K562 (cell line): ENCODE data around the gene SLC25A48.

Source experiments
- EHMT2 ChIP-seq: fragments of 450-650 bp; IDR thresholded peaks from 2 replicates; pipeline ENCODE4 v1.6.1; 2018; ENCODE audit warnings: antibody characterized with exemption
- EZH2 ChIP-seq: IDR thresholded peaks from 2 replicates; pipeline ENCODE4 v1.6.1; 2012; ENCODE audit warnings: low read depth, mild to moderate bottlenecking, inconsistent platforms, low read length, borderline replicate concordance
- LARP7 ChIP-seq: fragments of 450-650 bp; IDR thresholded peaks from 2 replicates; pipeline ENCODE4 v1.6.1; 2016
- NFRKB ChIP-seq: fragments of 450-650 bp; IDR thresholded peaks from 2 replicates; pipeline ENCODE4 v1.6.1; 2016; ENCODE audit warnings: low read depth
- PREB ChIP-seq: sonication (generic); formaldehyde crosslinking; IDR thresholded peaks from 2 replicates; pipeline ENCODE4 v1.8.1; 2023; ENCODE audit warnings: mild to moderate bottlenecking, missing genetic modification reagents
- TCFL5 ChIP-seq: fragments of 250-450 bp; sonication (Bioruptor Pico); conservative IDR thresholded peaks from 2 replicates; pipeline ENCODE4 v1.6.1; 2021; ENCODE audit warnings: mild to moderate bottlenecking, moderate library complexity, matching md5 sums
- ZNF263 ChIP-seq: sonication (generic); formaldehyde crosslinking; IDR thresholded peaks from 2 replicates; pipeline ENCODE4 v1.8.0; 2022; ENCODE audit warnings: mild to moderate bottlenecking, missing genetic modification reagents, borderline replicate concordance
- ZNF512 ChIP-seq: IDR thresholded peaks from 2 replicates; pipeline ENCODE4 v1.6.1; 2016; ENCODE audit warnings: missing genetic modification characterization, missing compliant biosample characterization
- TF ChIP-seq, protein P1 (sequence below), 3 experiments: IDR thresholded peaks in 2 of 3; conservative IDR thresholded peaks in 1 of 3; 2 replicates each; pipeline ENCODE4 v1.5.1; 2011 to 2012; ENCODE audit warnings: low read length in 3 of 3, mild to moderate bottlenecking in 3 of 3, control low read depth in 2 of 3, improper control_type of control experiment in 1 of 3, inconsistent platforms in 1 of 3, low read depth in 1 of 3, mixed read lengths in 1 of 3, moderate library complexity in 1 of 3; ENCODE audit not compliant: insufficient read depth in 2 of 3
- TF ChIP-seq, protein P2 (sequence below): sonication (generic); formaldehyde crosslinking; IDR thresholded peaks from 2 replicates; pipeline ENCODE4 v1.8.0; 2023; ENCODE audit warnings: missing genetic modification reagents, mild to moderate bottlenecking, borderline replicate concordance

- no peak for TF ChIP-seq EHMT2
- no peak for TF ChIP-seq TCFL5 (CRISPR knock-in tag)
- TF ChIP-seq NFRKB: no peak
- no peak for TF ChIP-seq LARP7
- TF ChIP-seq, protein P1, sequence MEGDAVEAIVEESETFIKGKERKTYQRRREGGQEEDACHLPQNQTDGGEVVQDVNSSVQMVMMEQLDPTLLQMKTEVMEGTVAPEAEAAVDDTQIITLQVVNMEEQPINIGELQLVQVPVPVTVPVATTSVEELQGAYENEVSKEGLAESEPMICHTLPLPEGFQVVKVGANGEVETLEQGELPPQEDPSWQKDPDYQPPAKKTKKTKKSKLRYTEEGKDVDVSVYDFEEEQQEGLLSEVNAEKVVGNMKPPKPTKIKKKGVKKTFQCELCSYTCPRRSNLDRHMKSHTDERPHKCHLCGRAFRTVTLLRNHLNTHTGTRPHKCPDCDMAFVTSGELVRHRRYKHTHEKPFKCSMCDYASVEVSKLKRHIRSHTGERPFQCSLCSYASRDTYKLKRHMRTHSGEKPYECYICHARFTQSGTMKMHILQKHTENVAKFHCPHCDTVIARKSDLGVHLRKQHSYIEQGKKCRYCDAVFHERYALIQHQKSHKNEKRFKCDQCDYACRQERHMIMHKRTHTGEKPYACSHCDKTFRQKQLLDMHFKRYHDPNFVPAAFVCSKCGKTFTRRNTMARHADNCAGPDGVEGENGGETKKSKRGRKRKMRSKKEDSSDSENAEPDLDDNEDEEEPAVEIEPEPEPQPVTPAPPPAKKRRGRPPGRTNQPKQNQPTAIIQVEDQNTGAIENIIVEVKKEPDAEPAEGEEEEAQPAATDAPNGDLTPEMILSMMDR (IDR thresholded peaks at IDR 0.05 in 2 of 3, conservative IDR thresholded peaks at IDR 0.05 in 1 of 3; ENCODE audit: insufficient read depth in 2 of 3, low read depth in 1 of 3, low read length in 3 of 3): no peak
- TF ChIP-seq EZH2: no peak
- no peak for TF ChIP-seq ZNF263
- TF ChIP-seq PREB (CRISPR knock-in tag): no peak
- no peak for TF ChIP-seq ZNF512 (tag)
- TF ChIP-seq, protein P2, sequence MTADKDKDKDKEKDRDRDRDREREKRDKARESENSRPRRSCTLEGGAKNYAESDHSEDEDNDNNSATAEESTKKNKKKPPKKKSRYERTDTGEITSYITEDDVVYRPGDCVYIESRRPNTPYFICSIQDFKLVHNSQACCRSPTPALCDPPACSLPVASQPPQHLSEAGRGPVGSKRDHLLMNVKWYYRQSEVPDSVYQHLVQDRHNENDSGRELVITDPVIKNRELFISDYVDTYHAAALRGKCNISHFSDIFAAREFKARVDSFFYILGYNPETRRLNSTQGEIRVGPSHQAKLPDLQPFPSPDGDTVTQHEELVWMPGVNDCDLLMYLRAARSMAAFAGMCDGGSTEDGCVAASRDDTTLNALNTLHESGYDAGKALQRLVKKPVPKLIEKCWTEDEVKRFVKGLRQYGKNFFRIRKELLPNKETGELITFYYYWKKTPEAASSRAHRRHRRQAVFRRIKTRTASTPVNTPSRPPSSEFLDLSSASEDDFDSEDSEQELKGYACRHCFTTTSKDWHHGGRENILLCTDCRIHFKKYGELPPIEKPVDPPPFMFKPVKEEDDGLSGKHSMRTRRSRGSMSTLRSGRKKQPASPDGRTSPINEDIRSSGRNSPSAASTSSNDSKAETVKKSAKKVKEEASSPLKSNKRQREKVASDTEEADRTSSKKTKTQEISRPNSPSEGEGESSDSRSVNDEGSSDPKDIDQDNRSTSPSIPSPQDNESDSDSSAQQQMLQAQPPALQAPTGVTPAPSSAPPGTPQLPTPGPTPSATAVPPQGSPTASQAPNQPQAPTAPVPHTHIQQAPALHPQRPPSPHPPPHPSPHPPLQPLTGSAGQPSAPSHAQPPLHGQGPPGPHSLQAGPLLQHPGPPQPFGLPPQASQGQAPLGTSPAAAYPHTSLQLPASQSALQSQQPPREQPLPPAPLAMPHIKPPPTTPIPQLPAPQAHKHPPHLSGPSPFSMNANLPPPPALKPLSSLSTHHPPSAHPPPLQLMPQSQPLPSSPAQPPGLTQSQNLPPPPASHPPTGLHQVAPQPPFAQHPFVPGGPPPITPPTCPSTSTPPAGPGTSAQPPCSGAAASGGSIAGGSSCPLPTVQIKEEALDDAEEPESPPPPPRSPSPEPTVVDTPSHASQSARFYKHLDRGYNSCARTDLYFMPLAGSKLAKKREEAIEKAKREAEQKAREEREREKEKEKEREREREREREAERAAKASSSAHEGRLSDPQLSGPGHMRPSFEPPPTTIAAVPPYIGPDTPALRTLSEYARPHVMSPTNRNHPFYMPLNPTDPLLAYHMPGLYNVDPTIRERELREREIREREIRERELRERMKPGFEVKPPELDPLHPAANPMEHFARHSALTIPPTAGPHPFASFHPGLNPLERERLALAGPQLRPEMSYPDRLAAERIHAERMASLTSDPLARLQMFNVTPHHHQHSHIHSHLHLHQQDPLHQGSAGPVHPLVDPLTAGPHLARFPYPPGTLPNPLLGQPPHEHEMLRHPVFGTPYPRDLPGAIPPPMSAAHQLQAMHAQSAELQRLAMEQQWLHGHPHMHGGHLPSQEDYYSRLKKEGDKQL: no peak
These were observed 33.1 kb downstream of the SLC25A48 start for GRCh38 chr5:135867599-135867998.
